ENCODE data around the gene MAP2K5.

DNA sequence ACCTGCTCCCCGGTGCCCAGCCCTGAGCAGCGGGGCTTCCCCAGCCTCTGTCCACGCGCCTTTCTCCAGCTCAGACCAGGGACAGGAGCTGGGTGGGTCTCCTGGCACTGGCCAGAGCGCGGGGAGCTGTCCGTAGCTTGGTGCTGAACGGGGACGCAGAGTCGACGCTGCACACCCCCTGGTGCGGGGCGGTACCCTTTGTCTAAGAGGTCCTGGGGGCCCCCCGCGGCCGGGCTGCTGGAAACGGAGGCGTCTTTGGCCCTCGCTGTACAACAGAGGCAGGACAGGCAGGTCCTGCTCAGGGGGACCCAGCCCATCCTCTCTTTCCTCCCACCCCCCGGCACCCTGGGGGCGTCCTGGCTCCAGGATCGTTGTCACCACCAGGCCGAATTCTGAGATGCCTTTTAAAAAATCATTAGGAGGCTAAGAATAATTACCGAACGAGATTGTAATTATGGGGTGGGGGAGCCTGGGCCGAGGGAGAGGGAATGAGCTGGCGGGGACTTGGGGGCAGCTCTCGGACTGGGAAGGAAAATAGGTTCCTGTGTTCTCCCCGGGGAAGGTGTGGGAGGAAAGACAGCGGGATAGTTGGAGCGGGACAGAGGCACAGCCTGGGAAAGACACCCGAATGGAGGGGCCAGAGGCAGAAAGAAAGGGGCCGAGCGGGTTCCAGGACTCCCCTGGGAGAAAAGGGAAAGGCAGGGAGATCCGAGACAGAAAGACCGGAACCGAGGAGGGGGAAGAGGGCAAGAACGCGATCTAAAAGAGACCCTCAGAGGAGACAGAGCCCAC lies 278.7 kb downstream of the MAP2K5 start:
- TF ChIP-seq, protein P1, sequence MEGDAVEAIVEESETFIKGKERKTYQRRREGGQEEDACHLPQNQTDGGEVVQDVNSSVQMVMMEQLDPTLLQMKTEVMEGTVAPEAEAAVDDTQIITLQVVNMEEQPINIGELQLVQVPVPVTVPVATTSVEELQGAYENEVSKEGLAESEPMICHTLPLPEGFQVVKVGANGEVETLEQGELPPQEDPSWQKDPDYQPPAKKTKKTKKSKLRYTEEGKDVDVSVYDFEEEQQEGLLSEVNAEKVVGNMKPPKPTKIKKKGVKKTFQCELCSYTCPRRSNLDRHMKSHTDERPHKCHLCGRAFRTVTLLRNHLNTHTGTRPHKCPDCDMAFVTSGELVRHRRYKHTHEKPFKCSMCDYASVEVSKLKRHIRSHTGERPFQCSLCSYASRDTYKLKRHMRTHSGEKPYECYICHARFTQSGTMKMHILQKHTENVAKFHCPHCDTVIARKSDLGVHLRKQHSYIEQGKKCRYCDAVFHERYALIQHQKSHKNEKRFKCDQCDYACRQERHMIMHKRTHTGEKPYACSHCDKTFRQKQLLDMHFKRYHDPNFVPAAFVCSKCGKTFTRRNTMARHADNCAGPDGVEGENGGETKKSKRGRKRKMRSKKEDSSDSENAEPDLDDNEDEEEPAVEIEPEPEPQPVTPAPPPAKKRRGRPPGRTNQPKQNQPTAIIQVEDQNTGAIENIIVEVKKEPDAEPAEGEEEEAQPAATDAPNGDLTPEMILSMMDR (IDR thresholded peaks at IDR 0.05) = no peak
- no peak for TF ChIP-seq POLR2A (IDR thresholded peaks at IDR 0.05)
- no peak for TF ChIP-seq POLR2AphosphoS5 (IDR thresholded peaks at IDR 0.05)
